Measurements from ENCODE around the gene UNC93A. TPM values are rescaled to one million over a fixed set of nuclear protein-coding genes. Genes with fewer than 3 reads are reported as not detected.

UNC93A gene
- total and polyA plus RNA-seq, 2 donors (not counting 3 experiments of a cell fraction or from before 2014, with no cell fraction given): not detected

DNA sequence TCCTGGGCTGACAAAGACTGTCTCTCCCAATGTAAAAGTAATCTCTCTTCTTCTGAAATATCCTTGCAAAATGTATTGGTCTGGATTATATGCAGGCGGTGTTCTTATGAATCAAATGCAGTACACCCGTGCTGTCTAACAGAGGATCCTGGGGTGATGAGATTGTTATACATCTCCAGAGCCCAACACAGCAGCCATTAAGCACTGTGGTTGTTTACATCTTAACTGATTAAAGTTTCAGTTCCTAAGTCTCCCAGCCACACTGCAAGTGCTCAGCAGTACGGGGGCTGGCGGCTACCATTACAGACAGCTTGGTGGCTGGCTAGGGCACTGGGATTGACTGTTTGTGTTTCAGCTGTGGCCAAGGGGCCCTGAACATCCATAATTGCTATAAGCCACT lies 7.0 kb downstream of the UNC93A start:
- dilution Hi-C loops (cut with MboI; ENCODE audit: extremely low pct_ligation_motif_present, low sequenced_read_pairs): no loop called here
- CTCF ChIA-PET: no interaction called here
- no peak overlapping the region for H3K27ac ChIP-seq (ENCODE audit: insufficient read depth, low read depth, low read length)
- TF ChIP-seq MYC (IDR thresholded peaks at IDR 0.05; ENCODE audit: low read depth, low read length) (no peak), JUN (IDR thresholded peaks at IDR 0.05; ENCODE audit: borderline replicate concordance, insufficient read depth, insufficient read length, low read depth) (no peak), FOS (IDR thresholded peaks at IDR 0.05; ENCODE audit: borderline replicate concordance, insufficient read depth, low read length) (no peak), POLR2A (IDR thresholded peaks at IDR 0.05; ENCODE audit: low read depth, low read length) (no peak), EZH2 (IDR thresholded peaks at IDR 0.05; ENCODE audit: borderline replicate concordance, low read depth, low read length, severe bottlenecking) (no peak), POLR2AphosphoS5 (IDR thresholded peaks at IDR 0.05; ENCODE audit: insufficient read depth, low read depth, low read length) (no peak), GATA2 (IDR thresholded peaks at IDR 0.05; ENCODE audit: insufficient read depth, insufficient read length, low read depth, low read length) (no peak)
- TF ChIP-seq, protein P1, sequence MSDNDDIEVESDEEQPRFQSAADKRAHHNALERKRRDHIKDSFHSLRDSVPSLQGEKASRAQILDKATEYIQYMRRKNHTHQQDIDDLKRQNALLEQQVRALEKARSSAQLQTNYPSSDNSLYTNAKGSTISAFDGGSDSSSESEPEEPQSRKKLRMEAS (IDR thresholded peaks at IDR 0.05; ENCODE audit: insufficient read depth, insufficient read length): no peak
- TF ChIP-seq, protein P2, sequence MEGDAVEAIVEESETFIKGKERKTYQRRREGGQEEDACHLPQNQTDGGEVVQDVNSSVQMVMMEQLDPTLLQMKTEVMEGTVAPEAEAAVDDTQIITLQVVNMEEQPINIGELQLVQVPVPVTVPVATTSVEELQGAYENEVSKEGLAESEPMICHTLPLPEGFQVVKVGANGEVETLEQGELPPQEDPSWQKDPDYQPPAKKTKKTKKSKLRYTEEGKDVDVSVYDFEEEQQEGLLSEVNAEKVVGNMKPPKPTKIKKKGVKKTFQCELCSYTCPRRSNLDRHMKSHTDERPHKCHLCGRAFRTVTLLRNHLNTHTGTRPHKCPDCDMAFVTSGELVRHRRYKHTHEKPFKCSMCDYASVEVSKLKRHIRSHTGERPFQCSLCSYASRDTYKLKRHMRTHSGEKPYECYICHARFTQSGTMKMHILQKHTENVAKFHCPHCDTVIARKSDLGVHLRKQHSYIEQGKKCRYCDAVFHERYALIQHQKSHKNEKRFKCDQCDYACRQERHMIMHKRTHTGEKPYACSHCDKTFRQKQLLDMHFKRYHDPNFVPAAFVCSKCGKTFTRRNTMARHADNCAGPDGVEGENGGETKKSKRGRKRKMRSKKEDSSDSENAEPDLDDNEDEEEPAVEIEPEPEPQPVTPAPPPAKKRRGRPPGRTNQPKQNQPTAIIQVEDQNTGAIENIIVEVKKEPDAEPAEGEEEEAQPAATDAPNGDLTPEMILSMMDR (IDR thresholded peaks at IDR 0.05; ENCODE audit: extremely low read depth in 1 of 2, insufficient read depth in 1 of 2, low read depth in 1 of 2, low read length in 2 of 2): no peak
- BruUV-seq (replicated peaks): no TSS peak
- no peaks in the 10 kb centered on the region for H3K27me3 ChIP-seq (ENCODE audit: control insufficient read depth in 2 of 2, insufficient read depth in 2 of 2, low read length in 2 of 2)
- no peak for DNase-seq (ENCODE audit: low read depth, low spot score)
- no peaks in the 10 kb centered on the region for H3K4me1 ChIP-seq (ENCODE audit: control insufficient read depth, extremely low read depth, insufficient read depth, low read length)
- H3K79me2 ChIP-seq (ENCODE audit: control insufficient read depth, insufficient read depth, low read length): no peaks in the 10 kb centered on the region
- H3K4me2 ChIP-seq (ENCODE audit: insufficient read depth, low read length): no peak overlapping the region
- H3K9ac ChIP-seq (replicated peaks; ENCODE audit: extremely low read depth, insufficient read depth, low read length): no peak overlapping the region
- H3K4me3 ChIP-seq (replicated peaks in 1 of 3; ENCODE audit: insufficient read depth in 1 of 3, low read depth in 1 of 3, low read length in 3 of 3): no peak overlapping the region
- intact Hi-C loops (cut with micrococcal nuclease): no loop called here
- FAIRE-seq: no peak
- H4K20me1 ChIP-seq (replicated peaks; ENCODE audit: control insufficient read depth, extremely low read depth, insufficient read depth, low read length): no peaks in the 10 kb centered on the region
- no peaks in the 10 kb centered on the region for H3K9me1 ChIP-seq (replicated peaks; ENCODE audit: control insufficient read depth, extremely low read depth, insufficient read depth, low read length)
- no peaks in the 10 kb centered on the region for H3K9me3 ChIP-seq (replicated peaks; ENCODE audit: control insufficient read depth, insufficient read depth, low read length)
- H2AFZ ChIP-seq (ENCODE audit: low read depth, low read length): no peak overlapping the region
- POLR2A ChIA-PET: no interaction called here
- H3K36me3 ChIP-seq (ENCODE audit: control insufficient read depth in 2 of 2, extremely low read depth in 1 of 2, insufficient read depth in 2 of 2, low read length in 2 of 2): no peaks in the 10 kb centered on the region
